HG03196 (cell line): ENCODE measurements around the gene TMEM220.
"Not testable (repeated sequence)": the region's sequence is repeated elsewhere in the genome, so short reads cannot be mapped to it uniquely, and the experiment has no call there.

Experiments used
- ATAC-seq: cut with Tn5 transposase; IDR thresholded peaks from one replicate; pipeline ENCODE4 v1.9.1; 2021; ENCODE audit not compliant: unreplicated experiment

Gene TMEM220

GRCh38 chr17:10755592-10756127 lies 25.8 kb upstream of the TMEM220 start:
- ATAC-seq = no peak

- no peak for ATAC-seq
Observed at GRCh38 chr17:10754861-10755591, 25.2 kb upstream of the TMEM220 start.

GRCh38 chr17:10754109-10754508 lies 24.3 kb upstream of the TMEM220 start:
- no peak for ATAC-seq

- ATAC-seq = no peak
Observed at GRCh38 chr17:10752696-10753095, 22.9 kb upstream of the TMEM220 start.

- no peak for ATAC-seq
Observed at GRCh38 chr17:10751563-10751962, 21.7 kb upstream of the TMEM220 start.

GRCh38 chr17:10750210-10750609 lies 20.4 kb upstream of the TMEM220 start:
- no peak for ATAC-seq

- ATAC-seq = no peak
Observed at GRCh38 chr17:10748531-10749181, 18.8 kb upstream of the TMEM220 start.

GRCh38 chr17:10745231-10745630 lies 15.4 kb upstream of the TMEM220 start:
- no peak for ATAC-seq

- no peak for ATAC-seq
Observed at GRCh38 chr17:10744501-10745000, 14.7 kb upstream of the TMEM220 start.

GRCh38 chr17:10743316-10744009 lies 13.6 kb upstream of the TMEM220 start:
- no peak for ATAC-seq

GRCh38 chr17:10742431-10742830 lies 12.6 kb upstream of the TMEM220 start:
- no peak for ATAC-seq

GRCh38 chr17:10741416-10742135 lies 11.8 kb upstream of the TMEM220 start:
- ATAC-seq = no peak

GRCh38 chr17:10739386-10739785 lies 9.6 kb upstream of the TMEM220 start:
- no peak for ATAC-seq

- ATAC-seq = no peak
Observed at GRCh38 chr17:10738521-10739258, 8.9 kb upstream of the TMEM220 start.

- ATAC-seq = no peak
Observed at GRCh38 chr17:10737736-10738135, 7.9 kb upstream of the TMEM220 start.

- no peak for ATAC-seq
Observed at GRCh38 chr17:10737168-10737622, 7.4 kb upstream of the TMEM220 start.

GRCh38 chr17:10735821-10736220 lies 6.0 kb upstream of the TMEM220 start:
- ATAC-seq = no peak

- no peak for ATAC-seq
Observed at GRCh38 chr17:10735251-10735650, 5.4 kb upstream of the TMEM220 start.

GRCh38 chr17:10733666-10734065 lies 3.8 kb upstream of the TMEM220 start:
- no peak for ATAC-seq

GRCh38 chr17:10732121-10732520 lies 2.3 kb upstream of the TMEM220 start:
- ATAC-seq = not testable (repeated sequence)
